Fibroblast of skin of right biceps (primary cell): Measurements from ENCODE around the gene HIVEP2.

Source experiments
- DNase-seq: peaks from one replicate; pipeline ENCODE4 v3.0.0-alpha.2; 2013

HIVEP2 gene

DNA sequence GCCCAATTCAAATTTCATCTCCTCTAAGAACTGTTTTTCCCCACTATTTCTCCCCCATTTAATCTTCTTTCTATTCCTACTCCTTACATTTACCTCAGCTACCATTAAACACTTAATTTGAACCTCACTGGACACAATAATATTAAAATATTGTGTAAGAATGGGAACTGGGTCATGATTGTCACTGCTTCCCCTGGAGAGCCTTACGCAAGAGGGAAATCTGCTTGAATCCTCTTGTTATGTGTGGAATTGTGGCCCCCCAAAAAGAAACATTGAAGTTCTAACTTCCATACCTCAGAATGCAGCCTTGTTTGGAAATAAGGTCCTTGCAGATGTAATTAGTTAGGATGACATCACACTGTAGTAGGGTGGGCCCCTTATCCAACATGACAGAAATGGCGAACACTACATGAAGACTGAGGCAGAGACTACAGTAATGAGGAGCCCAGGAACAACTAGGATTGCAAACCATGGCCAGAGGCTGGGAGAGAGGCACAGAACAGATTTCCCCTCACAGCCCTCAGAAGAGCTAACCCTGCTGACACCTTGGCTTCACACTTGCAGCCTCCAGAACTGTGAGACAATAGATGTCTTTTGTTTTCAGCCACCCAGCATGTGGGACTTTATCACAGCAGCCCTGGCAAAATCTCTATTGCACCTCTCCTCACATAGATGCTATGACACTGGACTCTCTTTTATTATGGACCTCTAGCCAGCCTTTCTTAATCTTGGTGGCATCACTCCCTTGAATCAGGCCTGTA is 29.9 kb downstream of the HIVEP2 start:
- no peak for DNase-seq

DNA sequence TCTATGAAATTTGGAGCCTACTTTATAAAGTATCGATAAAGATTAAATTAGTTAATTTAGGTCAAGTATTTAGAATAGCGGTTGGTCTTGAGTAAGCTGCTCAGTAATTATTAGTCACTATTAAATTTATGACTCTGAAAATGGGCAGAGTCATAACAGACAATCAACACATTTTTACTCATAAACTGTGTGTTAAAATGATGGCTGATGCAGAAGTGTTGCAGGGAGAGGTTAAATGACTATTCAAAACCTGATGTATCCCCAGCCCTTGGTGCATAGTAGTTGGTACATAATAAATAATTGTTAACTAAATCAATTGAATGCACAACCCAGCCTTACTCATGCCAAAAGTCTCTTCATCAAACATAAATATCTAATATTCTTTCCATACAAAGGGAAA is 30.6 kb downstream of the HIVEP2 start:
- DNase-seq, result no peak

- no peak for DNase-seq
Observed at GRCh38 chr6:142913511-142914047, 31.4 kb downstream of the HIVEP2 start.

DNA sequence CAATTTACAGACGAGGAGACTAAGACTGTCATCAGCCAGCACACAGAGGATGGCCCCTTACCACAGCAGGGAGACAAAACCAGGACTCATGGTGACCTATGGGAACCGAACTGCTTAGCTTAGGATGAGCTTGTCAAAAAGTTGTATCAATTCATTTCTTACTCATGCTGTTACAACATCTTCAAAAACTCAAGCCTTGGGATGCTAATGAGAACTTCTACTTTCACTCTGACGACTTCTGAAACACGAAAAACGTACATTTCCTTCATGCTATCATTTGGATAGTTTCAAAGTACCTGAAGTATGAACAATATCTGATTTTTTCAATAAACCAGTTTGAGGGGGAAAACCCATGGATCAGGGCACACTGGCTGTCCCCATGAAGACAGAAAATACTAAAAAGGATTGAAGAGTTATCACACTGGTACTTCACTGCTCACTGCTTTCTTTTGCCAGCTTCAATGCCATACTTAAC is 31.9 kb downstream of the HIVEP2 start:
- no peak for DNase-seq

GRCh38 chr6:142912125-142912524 is 32.9 kb downstream of the HIVEP2 start:
- DNase-seq, result no peak

- DNase-seq, result no peak
Observed at GRCh38 chr6:142911430-142911829, 33.5 kb downstream of the HIVEP2 start.

DNA sequence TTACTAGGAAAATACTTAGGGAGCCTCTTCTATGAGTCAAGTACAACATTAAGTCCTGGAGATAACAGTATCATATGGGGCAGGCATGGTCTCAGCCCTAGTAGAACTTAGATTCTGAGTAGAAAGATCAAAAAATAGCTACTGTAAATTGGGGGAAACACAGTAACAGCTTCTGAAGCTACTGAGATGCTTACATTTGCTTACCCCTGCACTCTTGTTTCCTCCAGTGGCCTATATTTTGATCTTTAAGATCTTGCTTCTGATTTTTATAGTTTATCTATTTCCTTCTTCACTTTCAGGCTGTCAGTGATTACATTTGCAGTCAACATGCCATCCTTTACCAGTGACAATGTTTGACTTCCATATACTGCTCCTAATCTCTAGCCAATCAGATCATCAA is 35.3 kb downstream of the HIVEP2 start:
- no peak for DNase-seq

GRCh38 chr6:142908235-142908634 is 36.7 kb downstream of the HIVEP2 start:
- DNase-seq, result no peak

GRCh38 chr6:142907544-142907943 is 37.4 kb downstream of the HIVEP2 start:
- no peak for DNase-seq

GRCh38 chr6:142906945-142907470 is 38.0 kb downstream of the HIVEP2 start:
- no peak for DNase-seq

GRCh38 chr6:142903812-142904211 is 41.2 kb downstream of the HIVEP2 start:
- peak; percentile 60 for DNase-seq

- DNase-seq, result peak; percentile 99
Observed at GRCh38 chr6:142902636-142903053, 42.3 kb downstream of the HIVEP2 start.

- DNase-seq, result no peak
Observed at GRCh38 chr6:142901611-142902010, 43.4 kb downstream of the HIVEP2 start.

DNA sequence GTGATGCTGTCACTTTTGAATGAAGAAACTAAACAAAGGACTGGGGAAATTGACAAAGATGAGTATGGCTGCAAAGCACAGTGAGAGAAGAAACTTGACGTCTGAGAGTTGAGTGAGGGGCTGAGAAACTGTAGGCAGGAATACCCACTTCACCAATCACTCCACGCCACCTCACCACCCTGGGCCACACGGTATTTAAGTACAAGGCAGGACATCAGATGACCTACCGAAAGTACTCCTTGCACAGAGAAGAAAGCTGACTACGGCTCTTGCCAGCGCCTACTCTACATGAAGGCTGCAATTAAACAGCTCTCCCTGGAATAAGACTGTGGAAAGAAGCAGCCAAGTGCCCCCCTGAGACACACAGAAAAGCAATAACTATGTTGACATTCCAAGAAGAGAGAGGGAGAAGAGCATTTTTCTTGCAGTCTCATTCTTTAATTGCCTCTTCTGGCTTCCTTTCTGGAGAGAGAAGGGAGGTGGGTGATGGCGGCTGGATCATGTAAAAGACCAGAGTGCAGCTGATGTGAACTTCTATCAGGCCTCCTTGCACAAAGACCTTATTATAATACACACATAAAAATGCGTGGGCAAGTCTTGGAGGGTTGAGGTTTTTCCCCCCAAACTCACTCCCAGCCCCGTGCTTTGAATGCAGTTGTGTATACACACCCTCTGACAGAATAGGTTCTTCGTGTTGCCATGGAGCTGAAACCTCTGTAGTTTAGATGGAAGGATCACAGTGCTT is 44.6 kb downstream of the HIVEP2 start:
- peak; percentile 71 for DNase-seq

DNA sequence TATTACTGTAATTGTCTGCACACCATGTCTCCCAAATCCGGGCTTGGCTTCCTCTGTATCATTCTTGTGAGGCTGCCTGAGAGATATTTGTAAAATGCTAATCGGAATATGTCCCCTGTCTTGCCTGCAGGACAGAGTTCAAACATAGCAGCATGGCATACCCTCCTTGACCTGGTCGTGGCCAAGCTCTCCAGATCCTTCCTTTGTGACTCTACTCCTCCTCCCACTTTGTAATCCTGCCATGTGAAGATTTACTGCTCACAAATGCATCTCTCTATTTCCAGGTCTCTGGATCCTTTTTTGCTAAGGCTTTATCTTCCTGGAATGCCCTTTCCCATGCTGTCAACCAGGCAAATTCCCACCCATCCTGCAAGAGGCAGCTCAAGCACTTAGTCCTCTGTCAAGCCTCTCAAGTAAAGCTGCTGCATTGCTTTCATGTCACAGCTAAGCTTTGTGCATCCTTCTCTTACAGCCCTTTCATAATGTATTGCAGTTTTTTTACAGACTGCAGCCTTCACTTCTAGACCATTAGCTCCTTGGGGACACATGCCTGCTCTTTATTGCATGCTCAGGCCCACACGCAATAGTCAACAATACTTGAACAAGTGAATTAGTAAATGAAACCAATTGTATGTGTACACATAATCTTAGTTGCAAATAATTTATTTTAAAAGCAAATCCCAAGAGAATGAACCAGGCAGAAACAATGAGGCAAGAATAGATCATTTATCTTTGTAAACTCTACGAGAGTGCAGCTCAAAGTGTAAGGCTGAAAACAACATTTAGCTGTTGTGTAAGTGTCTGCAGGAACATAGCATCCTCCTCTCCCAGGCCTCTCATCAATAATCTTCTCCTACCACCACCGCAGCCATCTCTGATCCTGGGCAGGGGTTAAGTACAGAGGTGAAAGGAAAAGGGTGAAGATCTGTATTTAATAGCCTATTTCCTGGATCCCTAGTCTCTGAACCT is 45.8 kb downstream of the HIVEP2 start:
- DNase-seq, result no peak

GRCh38 chr6:142897659-142898058 is 47.3 kb downstream of the HIVEP2 start:
- no peak for DNase-seq

DNA sequence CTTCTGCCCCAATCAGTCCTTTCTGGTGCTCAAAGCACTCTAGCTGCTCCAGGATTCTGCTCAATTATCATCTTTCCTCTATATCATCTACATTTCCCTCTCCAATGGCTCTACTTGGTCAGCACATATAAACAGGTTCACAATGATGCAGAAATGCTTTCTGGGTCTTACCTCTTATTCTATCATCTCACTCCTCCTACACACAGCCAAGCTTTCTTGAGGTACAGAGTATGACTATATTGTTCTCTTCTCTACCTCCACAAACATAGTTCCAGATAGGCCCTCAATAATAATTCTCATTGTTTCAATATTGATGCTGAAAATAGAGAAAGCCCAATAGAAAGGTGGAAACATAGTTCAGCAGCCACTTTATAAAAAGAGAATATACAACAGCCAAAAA is 48.2 kb downstream of the HIVEP2 start:
- no peak for DNase-seq

DNA sequence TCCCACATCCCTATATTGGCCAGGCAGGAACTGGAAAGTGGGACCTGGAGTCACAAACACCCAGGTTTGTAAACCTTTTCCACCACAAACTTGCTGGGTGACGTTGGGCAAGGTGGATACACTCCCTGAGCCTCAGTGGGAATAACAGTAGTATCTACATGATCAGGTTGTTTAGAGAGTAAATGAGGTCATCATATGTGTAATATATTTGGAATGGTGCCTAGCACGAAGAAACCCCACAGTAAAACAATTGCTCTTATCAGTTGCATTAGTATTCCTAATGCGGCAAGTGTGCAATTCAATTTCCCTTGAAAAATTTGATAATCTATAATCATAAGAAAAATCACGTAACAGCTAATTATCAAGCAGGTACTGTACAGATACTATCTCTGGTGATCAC is 51.9 kb downstream of the HIVEP2 start:
- DNase-seq, result peak; percentile 48

GRCh38 chr6:142892254-142893021 is 52.5 kb downstream of the HIVEP2 start:
- DNase-seq, result no peak

- DNase-seq, result no peak
Observed at GRCh38 chr6:142891454-142891853, 53.5 kb downstream of the HIVEP2 start.

GRCh38 chr6:142888456-142888855 is 56.5 kb downstream of the HIVEP2 start:
- no peak for DNase-seq

- no peak for DNase-seq
Observed at GRCh38 chr6:142887517-142887916, 57.5 kb downstream of the HIVEP2 start.
